D721Med (cell line): ENCODE data around the gene NFIC.
"Not testable (repeated sequence)": the region's sequence is repeated elsewhere in the genome, so short reads cannot be mapped to it uniquely, and the experiment has no call there.

ENCODE experiments used
- DNase-seq: peaks from one replicate; pipeline ENCODE4 v3.0.0; 2011; ENCODE audit warnings: low spot score; ENCODE audit not compliant: insufficient read length
- FAIRE-seq: peaks from 2 replicates; lab custom pipeline; 2011; peaks lifted over from hg19 to GRCh38; lab: Jason Lieb, UNC
- TF ChIP-seq, protein P1 (sequence below): IDR thresholded peaks from 2 replicates; pipeline ENCODE4 v1.5.1; 2012; ENCODE audit warnings: mild to moderate bottlenecking, control low read depth; ENCODE audit not compliant: insufficient read depth; ENCODE audit errors: missing control alignments

NFIC gene

DNA sequence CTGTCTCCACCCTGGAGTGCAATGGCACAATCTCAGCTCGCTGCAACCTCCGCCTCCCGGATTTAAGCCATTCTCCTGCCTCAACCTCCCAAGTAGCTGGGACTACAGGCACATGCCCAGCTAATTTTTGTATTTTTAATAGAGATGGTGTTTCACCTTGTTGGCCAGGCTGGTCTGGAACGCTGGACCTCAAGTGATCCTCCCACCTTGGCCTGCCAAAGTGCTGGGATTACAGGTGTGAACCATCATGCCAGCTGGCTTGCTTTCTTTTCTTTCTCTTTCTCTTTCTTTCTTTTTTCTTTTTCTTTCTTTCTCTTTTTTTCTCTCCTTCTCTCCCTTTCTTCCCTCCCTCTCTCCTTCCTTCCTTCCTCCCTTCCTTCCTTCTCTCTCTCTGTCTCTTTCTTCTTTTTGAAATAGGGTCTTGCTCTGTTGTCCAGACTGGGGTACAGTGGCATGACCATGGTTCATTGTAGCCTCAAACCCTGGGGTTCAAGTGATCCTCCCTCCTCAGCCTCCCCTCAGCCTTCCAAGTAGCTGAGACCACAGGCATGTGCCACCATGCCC, 33.3 kb upstream of the NFIC start:
- FAIRE-seq (no peak), DNase-seq (no peak)
- TF ChIP-seq, protein P1, sequence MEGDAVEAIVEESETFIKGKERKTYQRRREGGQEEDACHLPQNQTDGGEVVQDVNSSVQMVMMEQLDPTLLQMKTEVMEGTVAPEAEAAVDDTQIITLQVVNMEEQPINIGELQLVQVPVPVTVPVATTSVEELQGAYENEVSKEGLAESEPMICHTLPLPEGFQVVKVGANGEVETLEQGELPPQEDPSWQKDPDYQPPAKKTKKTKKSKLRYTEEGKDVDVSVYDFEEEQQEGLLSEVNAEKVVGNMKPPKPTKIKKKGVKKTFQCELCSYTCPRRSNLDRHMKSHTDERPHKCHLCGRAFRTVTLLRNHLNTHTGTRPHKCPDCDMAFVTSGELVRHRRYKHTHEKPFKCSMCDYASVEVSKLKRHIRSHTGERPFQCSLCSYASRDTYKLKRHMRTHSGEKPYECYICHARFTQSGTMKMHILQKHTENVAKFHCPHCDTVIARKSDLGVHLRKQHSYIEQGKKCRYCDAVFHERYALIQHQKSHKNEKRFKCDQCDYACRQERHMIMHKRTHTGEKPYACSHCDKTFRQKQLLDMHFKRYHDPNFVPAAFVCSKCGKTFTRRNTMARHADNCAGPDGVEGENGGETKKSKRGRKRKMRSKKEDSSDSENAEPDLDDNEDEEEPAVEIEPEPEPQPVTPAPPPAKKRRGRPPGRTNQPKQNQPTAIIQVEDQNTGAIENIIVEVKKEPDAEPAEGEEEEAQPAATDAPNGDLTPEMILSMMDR = no peak

DNA sequence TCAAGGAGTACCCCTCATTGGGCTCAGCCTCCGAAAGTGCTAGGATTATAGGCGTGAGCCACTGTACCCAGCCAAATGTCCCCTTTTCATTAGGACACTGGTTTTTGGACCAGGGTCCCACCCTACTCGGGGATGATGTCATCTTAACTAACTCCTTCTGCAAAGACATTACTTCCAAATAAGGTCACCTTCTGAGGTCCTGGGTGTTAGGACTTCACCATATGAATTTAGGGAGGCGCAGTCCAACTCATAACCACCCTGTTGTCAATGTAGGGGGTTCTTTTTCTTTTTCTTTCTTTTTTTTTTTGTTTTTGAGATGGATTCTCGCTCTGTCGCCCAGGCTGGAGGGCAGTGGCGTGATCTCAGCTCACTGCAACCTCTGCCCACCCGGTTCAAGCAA, 32.7 kb upstream of the NFIC start:
- DNase-seq = no peak
- no peak for FAIRE-seq

DNA sequence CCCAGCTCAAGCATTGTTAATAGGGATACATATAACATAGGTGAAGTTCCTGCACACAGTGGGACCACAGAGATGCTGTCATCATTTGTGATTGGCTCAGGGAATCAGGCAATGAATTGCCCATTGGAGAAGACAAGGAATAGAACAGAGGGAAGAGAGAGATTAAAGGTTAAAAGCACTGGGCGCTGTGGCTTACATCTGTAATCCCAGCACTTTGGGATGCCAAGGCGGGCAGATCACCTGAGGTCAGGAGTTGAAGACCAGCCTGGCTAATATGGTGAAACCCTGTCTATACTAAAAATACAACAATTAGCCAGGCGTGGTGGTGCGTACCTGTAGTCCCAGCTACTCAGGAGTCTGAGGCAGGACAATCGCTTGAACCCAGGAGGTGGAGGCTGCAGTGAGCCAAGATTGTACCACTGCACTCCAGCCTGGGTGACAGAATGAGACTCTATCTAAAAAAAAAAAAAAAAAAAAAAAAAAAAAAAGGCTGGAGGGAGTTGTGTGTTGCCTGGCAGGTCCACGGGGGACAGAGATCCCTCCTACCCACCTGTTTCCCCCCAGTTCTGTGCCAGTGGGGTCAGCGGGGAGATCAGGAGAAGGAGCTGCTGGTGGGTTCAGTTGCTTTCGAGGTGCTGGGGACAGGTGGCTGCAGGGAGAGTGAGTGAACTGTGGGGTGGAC, 31.5 kb upstream of the NFIC start:
- DNase-seq, FAIRE-seq: not testable (repeated sequence)

More for the DNA sequence above, 32.7 kb upstream of the NFIC start:
- TF ChIP-seq, protein P1 = no peak

DNA sequence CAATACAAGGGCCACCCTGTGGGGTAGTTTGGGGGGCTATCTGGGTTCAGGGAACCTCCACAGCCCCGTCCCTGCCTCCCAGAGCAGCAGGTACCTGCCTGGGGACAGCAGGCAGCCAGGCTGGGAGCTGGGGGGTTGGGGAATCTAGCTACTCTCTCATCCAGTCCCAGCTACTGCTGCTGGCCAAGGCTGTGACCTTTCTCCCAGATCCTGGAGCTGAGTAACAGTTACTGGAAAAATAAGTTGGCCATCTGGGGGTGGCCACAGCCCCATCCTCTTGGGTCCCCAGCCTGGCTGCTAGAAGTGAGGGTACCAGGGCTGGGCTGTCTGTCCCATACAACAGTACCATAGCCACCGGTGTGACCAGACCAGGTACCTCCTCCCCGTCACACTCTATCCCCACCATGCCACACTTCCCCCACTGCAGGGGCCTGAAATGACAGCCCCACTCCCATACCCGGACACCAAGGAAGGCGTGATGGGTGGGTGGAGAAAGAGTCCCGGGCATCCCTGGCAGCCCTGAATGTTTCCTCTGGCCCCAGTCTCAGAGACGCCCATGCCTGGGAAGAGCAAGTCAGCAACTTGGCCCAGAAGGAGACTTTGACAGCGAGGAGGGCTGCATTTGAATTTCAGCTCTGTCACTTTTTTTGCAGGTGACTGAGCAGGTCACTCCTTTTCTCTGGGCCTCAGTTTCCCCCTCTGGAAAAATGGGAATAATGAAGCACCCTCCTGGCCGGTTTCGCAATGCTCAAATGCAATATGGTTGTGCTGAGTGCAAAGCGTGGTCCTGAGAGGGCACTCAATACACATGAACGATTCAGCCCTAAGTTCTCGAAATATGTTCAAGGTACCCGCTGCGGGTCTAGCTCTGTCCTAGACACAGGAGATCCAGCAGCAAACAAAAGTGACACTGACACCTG, 30.7 kb upstream of the NFIC start:
- FAIRE-seq (no peak), DNase-seq (no peak)
- TF ChIP-seq, protein P1 = no peak

DNA sequence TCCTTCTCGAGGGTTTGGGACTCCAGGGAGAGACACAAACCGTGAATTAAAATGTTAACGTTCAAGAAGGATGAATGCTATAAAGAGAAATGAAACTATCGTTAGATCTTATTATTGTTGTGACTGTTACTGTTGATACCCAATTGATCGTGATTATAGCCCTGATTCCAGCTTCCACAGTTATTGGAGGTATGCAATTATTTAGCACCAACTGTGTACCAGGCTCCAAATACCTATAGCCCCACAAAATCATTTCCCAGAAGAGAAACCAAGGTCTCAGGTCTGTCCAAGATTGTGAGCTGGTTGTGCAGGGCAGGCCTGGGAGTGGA, 30.1 kb upstream of the NFIC start:
- TF ChIP-seq, protein P1 = no peak
- no peak for FAIRE-seq
- no peak for DNase-seq

DNA sequence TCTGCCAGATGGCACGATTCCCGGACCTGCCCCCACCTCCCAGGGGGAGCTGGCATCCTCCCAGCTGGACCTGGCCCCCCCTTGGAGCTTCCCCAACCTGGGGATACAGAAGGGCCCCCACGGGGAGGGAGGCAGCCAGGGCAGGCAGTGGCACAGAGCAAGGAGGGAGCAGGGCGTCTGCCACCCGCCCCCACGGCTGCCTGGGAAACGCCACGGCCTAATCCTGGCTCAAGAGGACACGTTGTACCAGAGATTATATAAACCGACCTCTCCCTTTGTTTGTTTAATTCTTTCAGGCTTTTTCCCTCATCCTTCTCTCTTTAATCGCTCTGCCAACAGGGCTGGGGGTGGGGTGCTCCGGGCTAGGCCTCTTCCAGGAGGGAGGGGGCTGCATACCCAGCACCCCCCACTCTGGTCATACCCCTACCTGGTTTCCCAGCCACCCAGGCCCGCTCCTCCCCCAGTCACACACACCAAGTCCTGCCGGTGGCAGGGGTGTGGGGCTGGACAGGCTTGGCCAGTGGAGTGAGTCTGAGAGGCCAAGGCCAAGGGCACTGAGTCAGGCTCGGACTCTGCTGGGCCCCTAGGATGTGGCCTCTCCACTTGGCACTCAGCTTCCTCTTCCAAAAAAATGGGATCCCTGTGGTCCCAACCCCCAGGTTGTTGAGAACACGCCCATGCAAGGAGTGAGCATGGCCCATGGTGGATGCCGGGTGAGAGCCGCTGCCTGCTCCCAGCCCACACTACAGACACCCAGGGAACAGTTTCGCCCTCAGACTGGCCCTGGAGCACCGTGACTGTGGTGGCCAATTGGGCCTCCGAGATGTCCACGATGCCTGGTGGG, 29.5 kb upstream of the NFIC start:
- DNase-seq (no peak), FAIRE-seq (no peak)
- TF ChIP-seq, protein P1 = no peak
